Mesendoderm (in vitro differentiated cells): ENCODE data around the gene ST8SIA6.

Experiments used
- DNase-seq: peaks from one replicate; pipeline ENCODE4 v3.0.0; 2013
- H2AK5ac ChIP-seq: 2 replicates; pipeline ENCODE4 v1.6.1; 2013; ENCODE audit warnings: low read length, inconsistent platforms
- H2BK120ac ChIP-seq: 2 replicates; pipeline ENCODE4 v1.6.1; 2013; ENCODE audit warnings: low read depth, mild to moderate bottlenecking, low read length, moderate library complexity, mixed read lengths
- H2BK15ac ChIP-seq: replicated peaks from 2 replicates; pipeline ENCODE4 v1.6.1; 2013; ENCODE audit warnings: low read depth, mild to moderate bottlenecking, moderate library complexity
- H2BK5ac ChIP-seq: 2 replicates; pipeline ENCODE4 v1.6.1; 2013; ENCODE audit warnings: low read length, inconsistent platforms
- H3K18ac ChIP-seq: 2 replicates; pipeline ENCODE4 v1.6.1; 2013; ENCODE audit warnings: mild to moderate bottlenecking, low read length, mixed read lengths
- H3K23ac ChIP-seq: one replicate; pipeline ENCODE4 v1.6.1; 2013; ENCODE audit warnings: low read length
- H3K27ac ChIP-seq: 2 replicates; pipeline ENCODE4 v1.5.1; 2013; ENCODE audit warnings: low read depth, mild to moderate bottlenecking, inconsistent platforms, low read length, moderate library complexity
- H3K27me3 ChIP-seq: 2 replicates; pipeline ENCODE4 v1.6.1; 2013; ENCODE audit warnings: low read length, control low read depth, mild to moderate bottlenecking, inconsistent platforms; ENCODE audit not compliant: insufficient read depth, poor library complexity
- H3K36me3 ChIP-seq: 2 replicates; pipeline ENCODE4 v1.6.1; 2013; ENCODE audit warnings: low read length, inconsistent platforms; ENCODE audit not compliant: control insufficient read depth, insufficient read depth
- H3K4ac ChIP-seq: one replicate; pipeline ENCODE4 v1.6.1; 2013; ENCODE audit warnings: low read depth, mild to moderate bottlenecking, low read length, moderate library complexity
- H3K4me1 ChIP-seq: 2 replicates; pipeline ENCODE4 v1.6.1; 2013; ENCODE audit warnings: low read depth, low read length, inconsistent platforms; ENCODE audit not compliant: control insufficient read depth
- H3K4me2 ChIP-seq: 2 replicates; pipeline ENCODE4 v1.6.1; 2013; ENCODE audit warnings: low read length
- H3K4me3 ChIP-seq: 2 replicates; pipeline ENCODE4 v1.5.1; 2013; ENCODE audit warnings: mild to moderate bottlenecking, low read length
- H3K56ac ChIP-seq: one replicate; pipeline ENCODE4 v1.6.1; 2013; ENCODE audit warnings: low read length
- H3K79me1 ChIP-seq: 2 replicates; pipeline ENCODE4 v1.6.1; 2013; ENCODE audit warnings: low read length, inconsistent platforms
- H3K79me2 ChIP-seq: 2 replicates; pipeline ENCODE4 v1.6.1; 2013; ENCODE audit warnings: mild to moderate bottlenecking, low read length; ENCODE audit not compliant: control insufficient read depth, insufficient read depth
- H3K9ac ChIP-seq: 2 replicates; pipeline ENCODE4 v1.6.1; 2013; ENCODE audit warnings: low read length, inconsistent platforms
- H4K5ac ChIP-seq: one replicate; pipeline ENCODE4 v1.6.1; 2013; ENCODE audit warnings: low read length
- H4K8ac ChIP-seq: one replicate; pipeline ENCODE4 v1.6.1; 2013; ENCODE audit warnings: low read depth, mild to moderate bottlenecking, control low read depth, low read length, moderate library complexity
- WGBS: extraction: QIAGEN DNeasy Blood & Tissue Kit; methylation state at CpG from one replicate; pipeline ENCODE4 v1.1.7; 2013; ENCODE audit warnings: low lambda C conversion rate, missing lambda C conversion rate; ENCODE audit not compliant: insufficient coverage; ENCODE audit errors: extremely low coverage; 5-methylcytosine and 5-hydroxymethylcytosine counted together

The ST8SIA6 gene

DNA sequence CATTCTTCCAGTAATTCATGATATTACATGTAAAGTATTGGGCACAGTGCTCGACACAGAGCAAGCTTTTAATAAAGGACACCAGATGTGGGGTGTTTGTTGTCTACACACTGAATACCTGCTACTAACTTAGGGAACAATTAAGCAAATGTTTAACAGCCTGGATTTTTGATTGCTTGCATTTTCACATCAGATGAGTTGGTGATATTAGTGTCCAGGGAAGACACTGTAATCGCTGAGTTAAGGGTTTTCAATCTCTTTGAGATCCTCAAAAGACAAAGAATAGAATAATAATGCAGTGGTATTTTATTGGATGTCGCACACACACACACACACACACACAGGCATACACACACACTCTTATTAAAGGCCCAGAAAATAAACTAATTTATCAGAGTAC, 147.3 kb downstream of the ST8SIA6 start:
- Histone ChIP-seq H3K56ac (no peak overlapping the region), H4K5ac (no peak overlapping the region), H3K18ac (no peak overlapping the region), H2BK120ac (no peak overlapping the region), H3K4me1 (no peaks in the 10 kb centered on the region), H2BK15ac (no peak overlapping the region), H3K79me2 (no peaks in the 10 kb centered on the region), H3K4me2 (no peak overlapping the region), H3K4ac (no peak overlapping the region), H3K9ac (no peak overlapping the region), H4K8ac (no peak overlapping the region), H3K36me3 (no peaks in the 10 kb centered on the region), H2BK5ac (no peak overlapping the region), H3K23ac (no peak overlapping the region), H3K79me1 (no peaks in the 10 kb centered on the region), H3K27ac (no peak overlapping the region), H2AK5ac (no peak overlapping the region), H3K4me3 (no peak overlapping the region), H3K27me3 (no peaks in the 10 kb centered on the region)
- no peak for DNase-seq
- no CpG with 5 or more reads among the region's 3 CpGs for WGBS

DNA sequence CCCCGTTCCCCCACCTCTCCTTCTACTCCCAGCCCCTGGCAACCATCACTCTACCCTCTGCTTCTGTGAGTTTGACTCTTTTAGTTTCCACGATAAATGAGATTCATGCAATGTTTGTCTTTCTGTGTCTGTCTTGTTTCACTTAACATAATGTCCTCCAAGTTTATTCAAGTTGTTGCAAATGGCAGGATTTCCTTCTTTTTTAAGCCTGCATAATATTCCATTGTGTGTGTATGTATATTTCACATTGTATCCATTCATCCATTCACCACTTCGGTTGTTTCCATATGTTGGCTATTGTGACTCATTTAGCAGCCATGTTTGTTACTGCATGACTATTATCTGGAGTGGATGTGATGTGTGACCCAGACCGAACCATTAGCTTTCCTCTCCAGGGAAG, 162.0 kb downstream of the ST8SIA6 start:
- Histone ChIP-seq H2BK15ac (no peak overlapping the region), H3K27ac (no peak overlapping the region), H3K9ac (no peak overlapping the region), H3K79me1 (no peaks in the 10 kb centered on the region), H3K4me3 (no peak overlapping the region), H2BK120ac (no peak overlapping the region), H3K18ac (no peak overlapping the region), H2BK5ac (no peak overlapping the region), H3K4me2 (no peak overlapping the region), H3K4me1 (no peaks in the 10 kb centered on the region), H2AK5ac (no peak overlapping the region), H3K56ac (no peak overlapping the region), H3K4ac (no peak overlapping the region), H3K79me2 (no peaks in the 10 kb centered on the region), H4K8ac (no peak overlapping the region), H3K27me3 (no peaks in the 10 kb centered on the region), H3K23ac (no peak overlapping the region), H4K5ac (no peak overlapping the region), H3K36me3 (no peaks in the 10 kb centered on the region)
- no CpG with 5 or more reads among the region's 4 CpGs for WGBS
- no peak for DNase-seq

DNA sequence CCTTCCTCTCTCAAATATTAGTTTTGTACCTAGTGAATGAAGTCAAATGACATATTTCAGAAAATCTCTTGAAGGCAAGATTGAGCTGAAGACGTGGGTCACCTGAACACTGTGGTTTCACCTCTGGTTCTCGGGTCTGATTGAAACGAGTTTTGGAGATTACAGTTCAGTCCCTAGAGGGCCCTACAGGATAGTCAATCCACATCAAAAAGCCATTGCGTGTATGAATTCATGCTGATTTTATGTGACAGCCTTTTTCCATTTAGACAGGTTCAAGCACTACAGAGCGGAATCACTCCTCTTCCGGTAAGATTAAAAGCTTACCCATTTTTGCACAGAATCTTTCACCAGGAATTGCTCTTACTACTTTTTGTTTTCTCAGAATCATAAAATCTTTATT, 164.2 kb downstream of the ST8SIA6 start:
- H4K5ac ChIP-seq: no peak overlapping the region
- H3K79me1 ChIP-seq: no peaks in the 10 kb centered on the region
- no peaks in the 10 kb centered on the region for H3K27me3 ChIP-seq
- peaks cover 7% of the 10 kb centered on the region for H3K4me1 ChIP-seq
- H2BK120ac ChIP-seq: no peak overlapping the region
- no peak overlapping the region for H3K56ac ChIP-seq
- H3K4me3 ChIP-seq: no peak overlapping the region
- no peak overlapping the region for H4K8ac ChIP-seq
- H2BK15ac ChIP-seq: no peak overlapping the region
- no peak overlapping the region for H3K27ac ChIP-seq
- no peak overlapping the region for H2AK5ac ChIP-seq
- no CpG with 5 or more reads among the region's 6 CpGs for WGBS
- H3K9ac ChIP-seq: no peak overlapping the region
- no peak overlapping the region for H3K23ac ChIP-seq
- H3K36me3 ChIP-seq: no peaks in the 10 kb centered on the region
- H3K79me2 ChIP-seq: no peaks in the 10 kb centered on the region
- H2BK5ac ChIP-seq: no peak overlapping the region
- no peak overlapping the region for H3K18ac ChIP-seq
- no peak overlapping the region for H3K4ac ChIP-seq
- peak; percentile 55 for DNase-seq
- H3K4me2 ChIP-seq: no peak overlapping the region

DNA sequence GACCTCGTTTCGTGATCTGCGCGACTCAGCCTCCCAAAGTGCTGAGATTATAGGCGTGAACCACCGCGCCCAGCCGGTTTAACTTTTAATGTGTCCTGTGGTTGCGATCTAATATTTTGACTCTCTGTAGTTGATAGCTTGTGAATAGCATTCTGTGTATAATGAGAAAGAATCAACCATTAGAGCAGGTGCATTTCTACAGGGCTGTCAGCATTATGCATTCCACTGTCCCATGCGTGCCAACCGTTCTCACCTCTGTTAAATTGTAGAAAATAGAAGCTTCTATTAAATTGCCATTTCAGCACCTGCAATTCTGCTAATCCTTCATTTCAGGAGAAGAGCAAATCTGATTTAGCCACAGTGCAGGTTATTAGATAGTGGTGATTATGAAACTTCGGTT, 164.6 kb downstream of the ST8SIA6 start:
- no peaks in the 10 kb centered on the region for H3K36me3 ChIP-seq
- no peaks in the 10 kb centered on the region for H3K79me2 ChIP-seq
- H2BK120ac ChIP-seq: no peak overlapping the region
- H3K4me3 ChIP-seq: no peak overlapping the region
- H3K27me3 ChIP-seq: no peaks in the 10 kb centered on the region
- DNase-seq: no peak
- no peak overlapping the region for H3K4ac ChIP-seq
- H2AK5ac ChIP-seq: no peak overlapping the region
- no peak overlapping the region for H2BK15ac ChIP-seq
- no peak overlapping the region for H3K23ac ChIP-seq
- H3K79me1 ChIP-seq: no peaks in the 10 kb centered on the region
- no peak overlapping the region for H3K56ac ChIP-seq
- WGBS: no CpG with 5 or more reads among the region's 12 CpGs
- H3K4me2 ChIP-seq: no peak overlapping the region
- no peak overlapping the region for H3K18ac ChIP-seq
- H4K8ac ChIP-seq: no peak overlapping the region
- H2BK5ac ChIP-seq: no peak overlapping the region
- H3K4me1 ChIP-seq: peaks cover 7% of the 10 kb centered on the region
- H3K27ac ChIP-seq: no peak overlapping the region
- H4K5ac ChIP-seq: no peak overlapping the region
- H3K9ac ChIP-seq: no peak overlapping the region

DNA sequence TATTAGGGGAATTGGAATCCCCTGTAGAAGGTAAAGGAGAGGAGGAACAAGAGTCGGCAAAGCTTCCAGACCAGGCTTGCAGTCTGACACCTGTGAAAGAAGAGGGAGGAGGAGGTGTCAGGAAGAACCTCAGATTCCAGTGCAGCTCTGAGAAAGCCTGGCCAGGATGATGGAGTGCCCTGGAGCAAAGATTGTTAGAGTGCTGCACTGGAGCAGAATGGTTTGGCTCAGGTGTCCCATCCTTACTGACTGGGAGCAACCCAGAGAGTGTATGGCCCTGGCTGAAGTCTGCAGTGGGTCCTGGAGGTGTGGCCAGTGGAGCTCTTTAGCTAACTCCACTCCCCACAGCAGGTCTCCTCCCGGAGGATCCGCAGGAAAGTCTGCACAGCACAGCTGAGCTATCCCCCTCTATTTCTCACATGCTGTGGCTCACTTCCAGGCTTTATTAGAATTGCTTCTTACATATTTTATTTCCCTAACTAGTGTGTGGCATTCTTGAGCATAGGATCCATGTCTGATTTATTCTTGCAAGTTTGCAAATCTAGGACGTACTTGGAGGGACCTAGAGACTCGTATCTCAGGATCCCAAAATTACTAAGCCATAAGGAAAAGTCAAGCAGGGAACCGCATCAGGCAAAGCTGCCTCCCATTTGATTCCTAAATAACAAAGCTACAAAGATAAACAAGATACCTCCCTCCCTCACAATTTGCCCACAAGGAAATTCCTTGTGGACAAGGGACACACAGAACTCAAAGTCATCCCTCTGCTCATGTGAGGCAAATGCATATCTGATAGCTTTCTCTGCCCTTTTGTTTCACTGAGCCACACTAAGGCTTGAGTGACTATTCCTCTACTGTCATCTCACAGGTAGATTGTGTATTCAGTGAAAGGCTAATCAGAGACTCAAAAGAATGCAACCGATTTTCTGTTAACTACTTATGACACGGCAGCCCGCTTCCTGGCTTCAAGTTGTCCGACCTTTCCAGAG, 167.5 kb downstream of the ST8SIA6 start:
- H2BK5ac ChIP-seq: no peak overlapping the region
- no peak overlapping the region for H3K23ac ChIP-seq
- no peak overlapping the region for H4K8ac ChIP-seq
- H3K18ac ChIP-seq: no peak overlapping the region
- no CpG with 5 or more reads among the region's 10 CpGs for WGBS
- peak; percentile 80 for DNase-seq
- no peak overlapping the region for H3K4ac ChIP-seq
- no peak overlapping the region for H2BK15ac ChIP-seq
- H3K4me2 ChIP-seq: no peak overlapping the region
- no peaks in the 10 kb centered on the region for H3K36me3 ChIP-seq
- no peak overlapping the region for H3K27ac ChIP-seq
- H2AK5ac ChIP-seq: no peak overlapping the region
- H2BK120ac ChIP-seq: no peak overlapping the region
- H3K56ac ChIP-seq: no peak overlapping the region
- H3K4me1 ChIP-seq: peaks cover 7% of the 10 kb centered on the region
- no peak overlapping the region for H3K9ac ChIP-seq
- no peak overlapping the region for H3K4me3 ChIP-seq
- no peaks in the 10 kb centered on the region for H3K79me2 ChIP-seq
- H3K27me3 ChIP-seq: no peaks in the 10 kb centered on the region
- no peak overlapping the region for H4K5ac ChIP-seq
- H3K79me1 ChIP-seq: no peaks in the 10 kb centered on the region
